ENCODE data around the gene RINL. TPM values are rescaled to one million over a fixed set of nuclear protein-coding genes. Genes with fewer than 3 reads are reported as not detected.

RINL gene
- polyA plus RNA-seq, 1 donor from 2014 or later, result 0.77 TPM

- TF ChIP-seq EZH2 (IDR thresholded peaks at IDR 0.05; ENCODE audit: borderline replicate concordance, insufficient read depth, low read length, poor library complexity, severe bottlenecking) (no peak), RAD21 (conservative IDR thresholded peaks at IDR 0.05) (no peak), SMC3 (conservative IDR thresholded peaks at IDR 0.05; ENCODE audit: poor library complexity) (no peak), EP300 (conservative IDR thresholded peaks at IDR 0.05; ENCODE audit: poor library complexity, severe bottlenecking) (no peak), POLR2AphosphoS5 (IDR thresholded peaks at IDR 0.05) (no peak), CTCF (IDR thresholded peaks at IDR 0.05; ENCODE audit: poor library complexity, severe bottlenecking) (no peak), REST (IDR thresholded peaks at IDR 0.05; ENCODE audit: borderline replicate concordance) (no peak)
- Histone ChIP-seq H2AFZ (ENCODE audit: low read depth, low read length) (no peak overlapping the region), H3K9me2 (ENCODE audit: insufficient read depth, low read length) (no peaks in the 10 kb centered on the region), H3K9me3 (ENCODE audit: low read length) (no peaks in the 10 kb centered on the region), H3K4me3 (ENCODE audit: low read length) (no peak overlapping the region), H3K4me2 (ENCODE audit: low read length) (no peak overlapping the region), H3K36me3 (ENCODE audit: insufficient read depth, low read length) (no peaks in the 10 kb centered on the region), H3F3A (ENCODE audit: insufficient read depth, low read length, poor library complexity, severe bottlenecking) (no peaks in the 10 kb centered on the region), H3K79me2 (replicated peaks; ENCODE audit: insufficient read depth, low read length) (no peaks in the 10 kb centered on the region), H3K9ac (ENCODE audit: low read length) (no peak overlapping the region), H4K20me1 (ENCODE audit: insufficient read depth) (no peaks in the 10 kb centered on the region), H3K27me3 (ENCODE audit: insufficient read depth, low read depth, low read length) (no peaks in the 10 kb centered on the region), H3K27ac (ENCODE audit: low read length) (no peak overlapping the region)
Observed at GRCh38 chr19:38904581-38905539, 26.8 kb upstream of the RINL start.

- no peak overlapping the region for H2AFZ ChIP-seq (ENCODE audit: low read depth, low read length)
- H3K79me2 ChIP-seq (replicated peaks; ENCODE audit: insufficient read depth, low read length), result no peaks in the 10 kb centered on the region
- H3F3A ChIP-seq (ENCODE audit: insufficient read depth, low read length, poor library complexity, severe bottlenecking), result no peaks in the 10 kb centered on the region
- no peak overlapping the region for H3K9ac ChIP-seq (ENCODE audit: low read length)
- H3K9me2 ChIP-seq (ENCODE audit: insufficient read depth, low read length), result no peaks in the 10 kb centered on the region
- TF ChIP-seq POLR2AphosphoS5 (IDR thresholded peaks at IDR 0.05) (no peak), SMC3 (conservative IDR thresholded peaks at IDR 0.05; ENCODE audit: poor library complexity) (no peak), EP300 (conservative IDR thresholded peaks at IDR 0.05; ENCODE audit: poor library complexity, severe bottlenecking) (no peak), REST (IDR thresholded peaks at IDR 0.05; ENCODE audit: borderline replicate concordance) (no peak), RAD21 (conservative IDR thresholded peaks at IDR 0.05) (no peak), CTCF (IDR thresholded peaks at IDR 0.05; ENCODE audit: poor library complexity, severe bottlenecking) (no peak), MXI1 (conservative IDR thresholded peaks at IDR 0.05; ENCODE audit: poor library complexity, severe bottlenecking) (no peak), EZH2 (IDR thresholded peaks at IDR 0.05; ENCODE audit: borderline replicate concordance, insufficient read depth, low read length, poor library complexity, severe bottlenecking) (no peak), TAF1 (IDR thresholded peaks at IDR 0.05; ENCODE audit: low read depth) (no peak)
- H3K27ac ChIP-seq (ENCODE audit: low read length), result no peak overlapping the region
- no peaks in the 10 kb centered on the region for H3K9me3 ChIP-seq (ENCODE audit: low read length)
- no peak overlapping the region for H3K4me2 ChIP-seq (ENCODE audit: low read length)
- H3K36me3 ChIP-seq (ENCODE audit: insufficient read depth, low read length), result no peaks in the 10 kb centered on the region
- H4K20me1 ChIP-seq (ENCODE audit: insufficient read depth), result no peaks in the 10 kb centered on the region
- no peaks in the 10 kb centered on the region for H3K27me3 ChIP-seq (ENCODE audit: insufficient read depth, low read depth, low read length)
- H3K4me3 ChIP-seq (ENCODE audit: low read length), result no peak overlapping the region
Observed at GRCh38 chr19:38901683-38902082, 23.6 kb upstream of the RINL start.

Data from neural cell (in vitro differentiated cells).